Activated naive CD8-positive, alpha-beta T cell treated with anti-CD3 and anti-CD28 coated beads for 36 hours (primary cell): ENCODE results near the gene MYOM3. TPM values are rescaled to one million over a fixed set of nuclear protein-coding genes. Genes with fewer than 3 reads are reported as not detected.
"Not testable (repeated sequence)": the region's sequence is repeated elsewhere in the genome, so short reads cannot be mapped to it uniquely, and the experiment has no call there.

Source experiments
- DNase-seq: peaks from one replicate; pipeline ENCODE4 v3.0.0; 2021
- H3K27ac Mint-ChIP-seq: one replicate; pipeline ENCODE4 v1.8.0; 2022; ENCODE audit warnings: mild to moderate bottlenecking, moderate library complexity, mixed read lengths
- H3K27me3 Mint-ChIP-seq: one replicate; pipeline ENCODE4 v1.8.0; 2022; ENCODE audit warnings: mild to moderate bottlenecking, mixed read lengths
- H3K36me3 Mint-ChIP-seq: one replicate; pipeline ENCODE4 v1.8.0; 2021; ENCODE audit warnings: mild to moderate bottlenecking, mixed read lengths
- H3K4me1 Mint-ChIP-seq: one replicate; pipeline ENCODE4 v1.8.0; 2021; ENCODE audit warnings: mixed read lengths
- H3K4me3 Mint-ChIP-seq: one replicate; pipeline ENCODE4 v1.8.0; 2022; ENCODE audit warnings: mild to moderate bottlenecking, moderate library complexity, mixed read lengths
- H3K9me3 Mint-ChIP-seq: one replicate; pipeline ENCODE4 v1.8.0; 2022; ENCODE audit warnings: mixed read lengths
- total RNA-seq, 2 experiments: library from RNA; stranded (reverse); gene quantifications; one replicate each; pipeline ENCODE4 v1.2.3, GENCODE V29; 2021

The MYOM3 gene
- total RNA-seq, 2 experiments from 2014 or later = not detected

DNA sequence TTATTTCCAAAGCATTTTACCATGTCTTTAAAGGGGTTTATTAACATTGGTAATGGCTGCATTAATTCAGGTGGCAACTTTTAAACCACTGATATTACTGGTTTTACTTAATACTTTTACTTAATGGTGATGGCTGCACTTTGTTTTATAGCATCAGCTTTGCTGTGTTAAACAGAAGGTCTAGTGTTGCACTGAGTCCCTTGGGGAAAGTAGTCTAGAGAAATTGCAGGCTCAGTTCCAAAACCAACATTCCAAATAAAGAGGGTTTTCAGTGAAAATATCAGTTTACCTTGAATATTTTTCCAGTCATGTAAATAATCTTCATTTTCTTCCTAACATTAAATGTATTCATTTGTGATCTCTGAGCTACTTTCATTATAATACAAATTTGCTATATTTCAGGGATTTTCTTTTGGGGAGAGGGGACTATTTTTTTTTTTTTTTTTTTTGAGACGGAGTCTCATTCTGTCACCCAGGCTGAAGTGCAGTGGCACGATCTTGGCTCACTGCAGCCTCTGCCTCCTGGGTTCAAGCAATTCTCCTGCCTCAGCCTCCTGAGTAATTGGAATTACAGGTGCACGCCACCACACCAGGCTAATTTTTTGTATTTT, 103.3 kb downstream of the MYOM3 start:
- not testable (repeated sequence) for DNase-seq, H3K4me3 Mint-ChIP-seq, H3K36me3 Mint-ChIP-seq, H3K4me1 Mint-ChIP-seq, H3K9me3 Mint-ChIP-seq, H3K27ac Mint-ChIP-seq
- peaks cover 11% of the 10 kb centered on the region for H3K27me3 Mint-ChIP-seq

DNA sequence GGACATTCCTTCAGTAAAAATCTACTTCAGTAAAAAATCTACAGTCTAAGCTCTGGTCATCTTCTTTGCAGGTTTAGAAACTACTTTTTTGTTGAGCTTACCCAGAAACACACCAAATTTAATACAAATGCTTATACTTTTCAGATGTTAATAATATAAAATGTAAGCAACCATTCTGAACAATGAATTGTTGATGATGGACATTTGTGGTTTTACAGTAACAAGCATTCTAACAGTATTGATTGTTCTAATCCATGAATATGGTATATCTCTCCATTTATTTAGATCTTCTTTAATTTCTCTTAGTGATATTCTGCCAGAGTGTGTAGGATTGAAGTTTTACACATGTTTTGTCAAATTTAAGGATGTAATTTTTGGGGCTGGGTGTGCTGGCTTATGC, 104.9 kb downstream of the MYOM3 start:
- Mint-ChIP-seq H3K4me3 (no peak overlapping the region), H3K27ac (no peak overlapping the region), H3K9me3 (no peaks in the 10 kb centered on the region), H3K36me3 (no peaks in the 10 kb centered on the region), H3K27me3 (peaks cover 14% of the 10 kb centered on the region), H3K4me1 (no peaks in the 10 kb centered on the region)
- no peak for DNase-seq

Other genes with a start within 250 kb of the MYOM3 start
- gene FUCA1, start 243.8 kb downstream of the MYOM3 start, total RNA-seq = 1 to 10 TPM; 4.7 to 5.1 TPM
- gene CNR2, start 198.8 kb downstream of the MYOM3 start, total RNA-seq = under 1 TPM; 0.16 to 0.28 TPM
- 100 to 1,000 TPM; 162 to 165 TPM for gene PNRC2, start 152.3 kb downstream of the MYOM3 start, total RNA-seq
- 100 to 1,000 TPM; 229 to 234 TPM for gene SRSF10, start 131.8 kb downstream of the MYOM3 start, total RNA-seq
- gene IL22RA1, start 31.0 kb upstream of the MYOM3 start, total RNA-seq = not detected
- 1 to 10 TPM; 6.3 to 7.3 TPM for gene IFNLR1, start 75.2 kb upstream of the MYOM3 start, total RNA-seq
- gene GRHL3, start 207.2 kb upstream of the MYOM3 start, total RNA-seq = not detected